OCI-LY7 (cell line): ENCODE results near the gene TMEM156. TPM values are rescaled to one million over a fixed set of nuclear protein-coding genes. Genes with fewer than 3 reads are reported as not detected.
A peak's percentile ranks its signal among the peaks of the same experiment; 100 is the strongest.

Experiments used
- BruUV-seq: library from RNA; stranded (reverse); fragments of 400-500 nt; replicated peaks from 2 replicates; lab custom pipeline; 2021; lab: Mats Ljungman, UMichigan
- CTCF ChIA-PET: fragments of 300-600 bp; sonication (Branson Sonifier 250); formaldehyde crosslinking; loops from one replicate; lab custom pipeline; 2022; ENCODE audit warnings: antibody characterized with exemption; ENCODE audit not compliant: unreplicated experiment; lab: Charles Lee
- POLR2A ChIA-PET: fragments of 300-600 bp; sonication (Branson Sonifier 250); formaldehyde crosslinking; loops from one replicate; lab custom pipeline; 2022; ENCODE audit warnings: antibody characterized with exemption; lab: Charles Lee
- DNase-seq: peaks from one replicate; pipeline ENCODE4 v3.0.0-alpha.2; 2015; ENCODE audit warnings: low spot score
- H2AFZ ChIP-seq: fragments of 200-600 bp; sonication (generic), shearing (Covaris generic); 2 replicates; pipeline ENCODE4 v1.6.1; 2014; ENCODE audit warnings: mild to moderate bottlenecking, antibody characterized with exemption, low read length, moderate library complexity
- H3K27ac ChIP-seq: fragments of 200-600 bp; sonication (generic); 2 replicates; pipeline ENCODE4 v1.5.1; 2014; ENCODE audit warnings: mixed run types, low read depth, mild to moderate bottlenecking, moderate library complexity, low read length, inconsistent platforms; ENCODE audit not compliant: poor library complexity, severe bottlenecking
- H3K36me3 ChIP-seq: fragments of 200-600 bp; sonication (generic); 2 replicates; pipeline ENCODE4 v1.6.1; 2014; ENCODE audit warnings: mild to moderate bottlenecking, antibody characterized with exemption, low read length, moderate library complexity, mixed read lengths; ENCODE audit not compliant: insufficient read depth
- H3K4me1 ChIP-seq: fragments of 200-600 bp; sonication (generic); 2 replicates; pipeline ENCODE4 v1.5.1; 2014; ENCODE audit warnings: mild to moderate bottlenecking, low read length; ENCODE audit not compliant: insufficient read depth, poor library complexity, severe bottlenecking
- H3K4me2 ChIP-seq: fragments of 200-600 bp; sonication (generic); 2 replicates; pipeline ENCODE4 v1.6.1; 2014; ENCODE audit warnings: mild to moderate bottlenecking, low read length
- H3K4me3 ChIP-seq: fragments of 200-600 bp; sonication (generic); 2 replicates; pipeline ENCODE4 v1.5.1; 2014; ENCODE audit warnings: mild to moderate bottlenecking, low read depth, low read length; ENCODE audit not compliant: poor library complexity, severe bottlenecking
- H3K79me2 ChIP-seq: fragments of 200-600 bp; sonication (generic); 2 replicates; pipeline ENCODE4 v1.6.1; 2016; ENCODE audit warnings: low read depth, mild to moderate bottlenecking, low read length, moderate library complexity, mixed read lengths; ENCODE audit not compliant: insufficient read depth
- H3K9me2 ChIP-seq: fragments of 200-600 bp; sonication (generic); 2 replicates; pipeline ENCODE4 v1.6.1; 2016; ENCODE audit warnings: mild to moderate bottlenecking, low read length, mixed read lengths; ENCODE audit not compliant: insufficient read depth
- H3K9me3 ChIP-seq: fragments of 200-600 bp; sonication (generic); 2 replicates; pipeline ENCODE4 v1.6.1; 2014; ENCODE audit warnings: mild to moderate bottlenecking, mixed run types, low read length, mixed read lengths
- H4K20me1 ChIP-seq: fragments of 200-600 bp; sonication (generic); 2 replicates; pipeline ENCODE4 v1.6.1; 2014; ENCODE audit warnings: mild to moderate bottlenecking, antibody characterized with exemption, low read length, moderate library complexity, mixed read lengths; ENCODE audit not compliant: insufficient read depth
- EZH2phosphoT487 ChIP-seq: fragments of 200-600 bp; sonication (generic); IDR thresholded peaks from 2 replicates; pipeline ENCODE4 v1.6.1; 2018; ENCODE audit warnings: low read depth, borderline replicate concordance, mild to moderate bottlenecking, mixed run types, antibody characterized with exemption, low read length, moderate library complexity, mixed read lengths
- intact Hi-C: fragments of 100-400 bp; cut with micrococcal nuclease; formaldehyde crosslinking; loops from one replicate; pipeline ENCODE4 v1.10.0; 2022; ENCODE audit not compliant: unreplicated experiment
- total RNA-seq, 2 experiments: library from RNA; depleted of rRNA in 1 of 2; stranded (reverse); fragments of >200 nt in 1 of 2; shearing (Covaris generic) in 1 of 2; gene quantifications; 2 replicates each; pipeline ENCODE4 v1.2.3, GENCODE V29; 2014 to 2022
- TF ChIP-seq, protein P1 (sequence below): fragments of 200-600 bp; sonication (generic); conservative IDR thresholded peaks from 2 replicates; pipeline ENCODE4 v1.5.1; 2014; ENCODE audit warnings: mild to moderate bottlenecking, antibody characterized with exemption, low read length, moderate library complexity, mixed read lengths

Gene TMEM156
- total RNA-seq, 2 experiments from 2014 or later = 29.0 to 29.4 TPM

DNA sequence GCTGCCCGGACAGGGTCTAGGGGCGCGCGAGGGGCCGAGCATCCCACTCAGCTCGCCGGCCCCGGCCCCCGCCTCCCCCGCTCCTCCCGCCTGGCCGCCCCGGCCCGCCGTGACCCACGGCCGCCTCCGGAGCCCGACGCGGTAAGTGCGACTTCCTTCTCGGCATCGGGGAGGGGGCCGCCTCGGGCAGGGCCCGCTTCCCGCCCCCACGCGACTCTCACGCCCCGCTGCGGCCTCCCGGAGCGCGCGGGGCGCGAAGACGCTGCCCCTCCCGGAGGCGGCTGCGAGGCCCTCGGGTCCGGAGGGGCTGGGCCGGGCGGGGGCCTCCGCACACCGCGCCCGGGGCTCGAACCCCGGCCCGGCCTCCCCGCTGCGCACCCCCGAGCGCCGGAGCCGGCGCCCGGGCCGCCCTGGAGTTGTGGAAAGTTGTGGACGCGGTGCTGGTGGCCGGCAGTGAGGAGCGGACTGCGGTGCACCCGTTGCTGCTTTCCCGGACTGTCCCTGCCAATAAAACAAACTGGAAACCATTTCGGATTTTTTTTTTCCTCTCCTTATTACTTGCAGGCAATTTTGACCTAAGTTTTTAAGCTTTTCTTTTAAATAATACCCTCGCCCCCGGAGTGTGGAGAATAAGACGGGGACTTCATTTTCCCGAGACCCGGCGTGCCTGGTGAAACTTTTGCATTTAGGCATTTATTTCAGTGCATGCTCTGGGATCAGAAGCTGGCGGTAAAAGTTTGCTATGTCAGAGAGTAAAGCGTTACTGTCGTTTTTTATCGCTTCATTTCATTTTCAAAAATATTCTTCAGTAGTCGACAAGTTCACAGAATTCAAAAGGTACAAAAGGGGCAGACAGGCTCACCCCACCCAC is 13.0 kb upstream of the TMEM156 start:
- peak overlapping the region; percentile 60 for H3K27ac ChIP-seq
- H4K20me1 ChIP-seq = no peaks in the 10 kb centered on the region
- H3K79me2 ChIP-seq = peaks cover 30% of the 10 kb centered on the region
- peak; percentile 63 for DNase-seq
- H3K9me2 ChIP-seq = no peaks in the 10 kb centered on the region
- H3K36me3 ChIP-seq = no peaks in the 10 kb centered on the region
- intact Hi-C loops = loop anchor here (1.0 to 5.0 kb wide), 2 partner anchors 13 to 143 kb away; partner anchors contain the start of gene TMEM156
- TF ChIP-seq, protein P1, sequence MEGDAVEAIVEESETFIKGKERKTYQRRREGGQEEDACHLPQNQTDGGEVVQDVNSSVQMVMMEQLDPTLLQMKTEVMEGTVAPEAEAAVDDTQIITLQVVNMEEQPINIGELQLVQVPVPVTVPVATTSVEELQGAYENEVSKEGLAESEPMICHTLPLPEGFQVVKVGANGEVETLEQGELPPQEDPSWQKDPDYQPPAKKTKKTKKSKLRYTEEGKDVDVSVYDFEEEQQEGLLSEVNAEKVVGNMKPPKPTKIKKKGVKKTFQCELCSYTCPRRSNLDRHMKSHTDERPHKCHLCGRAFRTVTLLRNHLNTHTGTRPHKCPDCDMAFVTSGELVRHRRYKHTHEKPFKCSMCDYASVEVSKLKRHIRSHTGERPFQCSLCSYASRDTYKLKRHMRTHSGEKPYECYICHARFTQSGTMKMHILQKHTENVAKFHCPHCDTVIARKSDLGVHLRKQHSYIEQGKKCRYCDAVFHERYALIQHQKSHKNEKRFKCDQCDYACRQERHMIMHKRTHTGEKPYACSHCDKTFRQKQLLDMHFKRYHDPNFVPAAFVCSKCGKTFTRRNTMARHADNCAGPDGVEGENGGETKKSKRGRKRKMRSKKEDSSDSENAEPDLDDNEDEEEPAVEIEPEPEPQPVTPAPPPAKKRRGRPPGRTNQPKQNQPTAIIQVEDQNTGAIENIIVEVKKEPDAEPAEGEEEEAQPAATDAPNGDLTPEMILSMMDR = no peak
- TF ChIP-seq EZH2phosphoT487 = no peak
- no peaks in the 10 kb centered on the region for H3K9me3 ChIP-seq
- CTCF ChIA-PET = interaction anchor here (0.6 kb wide), 1 partner anchor 123 kb away, joined by 3 read pairs; no protein-coding TSS in a partner anchor
- peaks cover 57% of the 10 kb centered on the region for H3K4me1 ChIP-seq
- H3K4me2 ChIP-seq = peak overlapping the region; percentile 77
- H3K4me3 ChIP-seq = peak overlapping the region; percentile 75
- peak overlapping the region; percentile 3; the same call in 1 of the 2 replicates for H2AFZ ChIP-seq
- no TSS peak for BruUV-seq
- POLR2A ChIA-PET = interaction anchor here (0.5 to 7.5 kb wide), 10 partner anchors 13 to 1506 kb away, joined by 3 to 169 read pairs (median 4); partner anchors contain the start of gene TMEM156

- H3K4me3 ChIP-seq = peak overlapping the region; percentile 75
- H3K4me1 ChIP-seq = peaks cover 57% of the 10 kb centered on the region
- DNase-seq = peak; percentile 90
- peak overlapping the region; percentile 58; the same call in 1 of the 2 replicates for H2AFZ ChIP-seq
- peak overlapping the region; percentile 60 for H3K27ac ChIP-seq
- H3K79me2 ChIP-seq = peaks cover 30% of the 10 kb centered on the region
- H3K9me2 ChIP-seq = no peaks in the 10 kb centered on the region
- BruUV-seq = no TSS peak
- CTCF ChIA-PET = interaction anchor here (0.5 to 1.1 kb wide), 2 partner anchors 14 to 186 kb away, joined by 4 to 9 read pairs; no protein-coding TSS in a partner anchor
- POLR2A ChIA-PET = interaction anchor here (0.6 to 7.5 kb wide), 7 partner anchors 13 to 263 kb away, joined by 3 to 169 read pairs (median 4); partner anchors contain the start of gene TMEM156
- H4K20me1 ChIP-seq = no peaks in the 10 kb centered on the region
- peak overlapping the region; percentile 77 for H3K4me2 ChIP-seq
- intact Hi-C loops = loop anchor here (1.0 kb wide), 1 partner anchor 12 kb away; the partner anchor contains the start of gene TMEM156
- TF ChIP-seq EZH2phosphoT487 = no peak
- TF ChIP-seq, protein P1 = no peak
- H3K9me3 ChIP-seq = no peaks in the 10 kb centered on the region
- H3K36me3 ChIP-seq = no peaks in the 10 kb centered on the region
Observed at GRCh38 chr4:39044364-39044955, 12.3 kb upstream of the TMEM156 start.
